PC-3 (cell line): Measurements from ENCODE around the gene OR11H6. TPM values are rescaled to one million over a fixed set of nuclear protein-coding genes. Genes with fewer than 3 reads are reported as not detected.

Experiments used
- ATAC-seq: fragments of 200-7000 bp; cut with Tn5 transposase; 2 replicates; pipeline ENCODE4 v1.9.1; 2020; ENCODE audit warnings: mild to moderate bottlenecking, moderate library complexity
- BruUV-seq: library from RNA; stranded (reverse); fragments of 400-500 nt; replicated peaks from 2 replicates; lab custom pipeline; 2021; lab: Mats Ljungman, UMichigan
- CTCF ChIA-PET: fragments of 300-600 bp; sonication (Branson Sonifier 250); formaldehyde crosslinking; loops from one replicate; lab custom pipeline; 2022; ENCODE audit warnings: antibody characterized with exemption; lab: Charles Lee
- POLR2A ChIA-PET: fragments of 300-600 bp; sonication (Branson Sonifier 250); formaldehyde crosslinking; loops from one replicate; lab custom pipeline; 2022; ENCODE audit warnings: antibody characterized with exemption; ENCODE audit not compliant: unreplicated experiment; lab: Charles Lee
- DNase-seq: peaks from one replicate; pipeline ENCODE4 v3.0.0-alpha.2; 2015
- H2AFZ ChIP-seq: fragments of 300-600 bp; sonication (generic); 2 replicates; pipeline ENCODE4 v1.6.0; 2016; ENCODE audit warnings: antibody characterized with exemption, low read length
- H3F3A ChIP-seq: fragments of 300-600 bp; sonication (generic); one replicate; pipeline ENCODE4 v1.6.0; 2017; ENCODE audit warnings: antibody characterized with exemption, low read length, control low read depth, mild to moderate bottlenecking; ENCODE audit not compliant: unreplicated experiment
- H3K27ac ChIP-seq: fragments of 300-600 bp; sonication (generic); 2 replicates; pipeline ENCODE4 v1.5.1; 2016; ENCODE audit warnings: mild to moderate bottlenecking, low read length
- H3K27me3 ChIP-seq: fragments of 300-600 bp; sonication (generic); 2 replicates; pipeline ENCODE4 v1.6.1; 2016; ENCODE audit warnings: low read length, mixed read lengths
- H3K36me3 ChIP-seq: fragments of 300-600 bp; sonication (generic); 2 replicates; pipeline ENCODE4 v1.6.1; 2016; ENCODE audit warnings: low read depth, mixed run types, low read length, mixed read lengths
- H3K4me1 ChIP-seq: fragments of 300-600 bp; sonication (generic); 2 replicates; pipeline ENCODE4 v1.5.1; 2016; ENCODE audit warnings: low read length; ENCODE audit not compliant: insufficient read depth
- H3K4me2 ChIP-seq: fragments of 300-600 bp; sonication (generic); 2 replicates; pipeline ENCODE4 v1.6.0; 2016; ENCODE audit warnings: low read length
- H3K4me3 ChIP-seq: fragments of 300-600 bp; sonication (generic); 2 replicates; pipeline ENCODE4 v1.5.1; 2016; ENCODE audit warnings: mild to moderate bottlenecking, low read length, mixed read lengths
- H3K79me2 ChIP-seq: fragments of 300-600 bp; sonication (generic); 2 replicates; pipeline ENCODE4 v1.6.1; 2017; ENCODE audit warnings: low read length, mixed read lengths
- H3K9ac ChIP-seq: fragments of 300-600 bp; sonication (generic); 2 replicates; pipeline ENCODE4 v1.6.0; 2016; ENCODE audit warnings: mild to moderate bottlenecking, low read length
- H3K9me2 ChIP-seq: fragments of 300-600 bp; sonication (generic); replicated peaks from 2 replicates; pipeline ENCODE4 v1.6.1; 2016; ENCODE audit warnings: mixed run types, low read length, mixed read lengths
- H3K9me3 ChIP-seq: fragments of 300-600 bp; sonication (generic); 2 replicates; pipeline ENCODE4 v1.6.1; 2016; ENCODE audit warnings: low read length, mixed read lengths
- H4K20me1 ChIP-seq: fragments of 300-600 bp; sonication (generic); 2 replicates; pipeline ENCODE4 v1.6.1; 2016; ENCODE audit warnings: low read length, mixed read lengths
- CTCF ChIP-seq: fragments of 300-600 bp; sonication (generic); conservative IDR thresholded peaks from 2 replicates; pipeline ENCODE4 v1.5.1; 2017; ENCODE audit warnings: antibody characterized with exemption, low read depth, mild to moderate bottlenecking, low read length
- EZH2 ChIP-seq: fragments of 300-600 bp; sonication (generic); IDR thresholded peaks from one replicate; pipeline ENCODE4 v1.6.1; 2017; ENCODE audit warnings: antibody characterized with exemption, mild to moderate bottlenecking, low read length; ENCODE audit not compliant: unreplicated experiment
- EZH2phosphoT487 ChIP-seq: fragments of 300-600 bp; sonication (generic); IDR thresholded peaks from 2 replicates; pipeline ENCODE4 v1.6.1; 2018; ENCODE audit warnings: mild to moderate bottlenecking, antibody characterized with exemption, low read length, borderline replicate concordance
- intact Hi-C: fragments of 100-400 bp; cut with micrococcal nuclease; formaldehyde crosslinking; loops from 2 replicates; pipeline ENCODE4 v1.9.0; 2023
- total RNA-seq: library from RNA; depleted of rRNA; stranded (reverse); fragments of >200 nt; gene quantifications from 2 replicates; pipeline ENCODE4 v1.2.3, GENCODE V29; 2014

The OR11H6 gene
- total RNA-seq, 1 experiment from 2014 or later, result not detected

DNA sequence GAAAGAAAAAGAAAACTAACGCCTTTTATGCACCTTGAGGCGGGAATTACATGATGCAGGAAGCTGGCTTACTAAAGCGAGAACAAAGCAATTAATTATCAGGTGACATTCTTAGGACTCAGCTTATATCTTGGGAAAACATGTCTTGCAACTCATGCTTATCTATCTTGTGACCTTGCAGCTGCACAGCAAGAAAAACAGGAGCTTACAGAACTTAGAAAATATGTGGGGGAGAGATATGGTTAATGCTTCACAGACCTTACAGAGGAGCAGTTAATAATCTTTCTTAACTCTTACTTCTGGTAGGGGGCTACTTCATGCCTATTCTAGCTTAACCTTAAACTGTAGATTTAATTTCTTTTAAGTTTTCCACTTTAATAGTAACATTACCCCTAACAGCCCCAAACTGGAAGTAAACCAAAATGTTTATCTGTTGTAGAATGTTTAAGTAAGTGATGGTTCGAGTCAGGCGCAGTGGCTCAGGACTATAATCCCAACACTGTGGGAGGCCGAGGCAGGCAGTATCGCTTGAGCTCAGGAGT lies 46.0 kb upstream of the OR11H6 start:
- Histone ChIP-seq H3K9me2 (no peaks in the 10 kb centered on the region), H3K4me1 (no peaks in the 10 kb centered on the region), H3K27me3 (peaks cover 7% of the 10 kb centered on the region; the same call in 1 of the 2 replicates), H2AFZ (no peak overlapping the region), H3K79me2 (no peaks in the 10 kb centered on the region), H3K27ac (no peak overlapping the region), H4K20me1 (no peaks in the 10 kb centered on the region), H3K4me2 (no peak overlapping the region), H3K9me3 (no peaks in the 10 kb centered on the region), H3K9ac (no peak overlapping the region), H3K4me3 (no peak overlapping the region), H3F3A (no peaks in the 10 kb centered on the region), H3K36me3 (no peaks in the 10 kb centered on the region)
- no peak for ATAC-seq
- intact Hi-C loops, result no loop called here
- BruUV-seq, result no TSS peak
- ChIA-PET POLR2A (no interaction called here), CTCF (no interaction called here)
- no peak for TF ChIP-seq CTCF
- DNase-seq, result no peak

- Histone ChIP-seq H3K9ac (no peak overlapping the region), H3K79me2 (no peaks in the 10 kb centered on the region), H3K9me3 (no peaks in the 10 kb centered on the region), H3K9me2 (no peaks in the 10 kb centered on the region), H3K4me1 (no peaks in the 10 kb centered on the region), H3K4me3 (no peak overlapping the region), H4K20me1 (no peaks in the 10 kb centered on the region), H3K27ac (no peak overlapping the region), H3K27me3 (peaks cover 7% of the 10 kb centered on the region; the same call in 1 of the 2 replicates), H3K36me3 (no peaks in the 10 kb centered on the region), H3K4me2 (no peak overlapping the region), H2AFZ (no peak overlapping the region), H3F3A (no peaks in the 10 kb centered on the region)
- intact Hi-C loops, result no loop called here
- ChIA-PET POLR2A (no interaction called here), CTCF (no interaction called here)
- ATAC-seq (no peak), DNase-seq (no peak)
- no TSS peak for BruUV-seq
- TF ChIP-seq EZH2 (no peak), EZH2phosphoT487 (no peak), CTCF (no peak)
Measured at GRCh38 chr14:20179218-20179617, 44.3 kb upstream of the OR11H6 start.

- Histone ChIP-seq H3K9me2 (no peaks in the 10 kb centered on the region), H4K20me1 (no peaks in the 10 kb centered on the region), H3K9me3 (no peaks in the 10 kb centered on the region), H2AFZ (no peak overlapping the region), H3K4me2 (no peak overlapping the region), H3K79me2 (no peaks in the 10 kb centered on the region), H3K4me3 (no peak overlapping the region), H3K4me1 (no peaks in the 10 kb centered on the region), H3K27ac (no peak overlapping the region), H3K36me3 (no peaks in the 10 kb centered on the region), H3F3A (no peaks in the 10 kb centered on the region), H3K9ac (no peak overlapping the region), H3K27me3 (peaks cover 7% of the 10 kb centered on the region; the same call in 1 of the 2 replicates)
- ChIA-PET CTCF (no interaction called here), POLR2A (no interaction called here)
- no TSS peak for BruUV-seq
- TF ChIP-seq EZH2phosphoT487 (no peak), EZH2 (no peak), CTCF (no peak)
- intact Hi-C loops, result no loop called here
- ATAC-seq (no peak), DNase-seq (no peak)
Measured at GRCh38 chr14:20179880-20180279, 43.6 kb upstream of the OR11H6 start.
